COLO668 (cell line): Measurements from ENCODE around the gene FAM171A1.
A peak's percentile ranks its signal among the peaks of the same experiment; 100 is the strongest.

Source experiments
- DNase-seq: peaks from one replicate; lab custom pipeline; 2025; ENCODE audit not compliant: unreplicated experiment; lab: John Stamatoyannopoulos, UW

Gene FAM171A1

DNA sequence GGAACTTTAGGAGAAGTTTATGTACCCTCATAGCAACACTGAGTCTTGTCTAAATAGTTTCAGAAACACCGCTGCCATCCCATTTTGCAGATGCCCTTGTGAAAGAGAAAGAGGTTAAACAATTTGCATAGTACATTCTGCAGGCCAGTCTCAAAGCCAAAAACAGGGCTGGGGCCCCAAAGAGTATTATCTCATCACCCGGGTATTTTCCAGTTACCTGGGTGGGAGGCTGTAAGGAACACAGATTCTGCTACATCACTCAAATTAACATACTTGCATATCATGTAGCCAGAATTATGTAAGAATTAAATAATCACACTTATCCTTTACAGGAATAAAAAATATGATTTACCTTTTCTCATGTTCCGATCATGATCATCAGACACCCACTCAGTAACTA is 3.1 kb upstream of the FAM171A1 start:
- DNase-seq, result no peak

DNA sequence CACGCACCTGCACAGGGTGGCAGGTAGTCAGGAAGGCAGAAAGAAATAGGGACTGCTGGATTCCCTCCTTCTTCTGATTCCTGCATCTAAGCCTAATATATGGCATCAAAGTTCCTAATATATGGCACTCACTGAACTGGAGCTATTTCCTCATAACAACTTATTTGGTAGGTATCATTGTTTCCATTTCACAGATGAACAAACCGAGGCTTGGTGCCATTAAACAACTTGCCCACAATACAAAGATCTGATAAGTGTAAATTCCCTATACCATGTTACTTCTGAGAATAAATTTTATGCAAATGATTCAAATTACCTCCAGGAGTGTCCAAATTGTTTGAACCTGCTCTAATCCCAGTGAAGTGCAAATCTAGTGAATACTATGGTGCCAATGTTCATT is 2.1 kb upstream of the FAM171A1 start:
- DNase-seq, result no peak

- DNase-seq, result peak; percentile 47
These were observed 755 bp downstream of the FAM171A1 start for GRCh38 chr10:15370212-15370855.

- peak; percentile 11 for DNase-seq
These were observed 1.6 kb downstream of the FAM171A1 start for GRCh38 chr10:15369256-15370211.

DNA sequence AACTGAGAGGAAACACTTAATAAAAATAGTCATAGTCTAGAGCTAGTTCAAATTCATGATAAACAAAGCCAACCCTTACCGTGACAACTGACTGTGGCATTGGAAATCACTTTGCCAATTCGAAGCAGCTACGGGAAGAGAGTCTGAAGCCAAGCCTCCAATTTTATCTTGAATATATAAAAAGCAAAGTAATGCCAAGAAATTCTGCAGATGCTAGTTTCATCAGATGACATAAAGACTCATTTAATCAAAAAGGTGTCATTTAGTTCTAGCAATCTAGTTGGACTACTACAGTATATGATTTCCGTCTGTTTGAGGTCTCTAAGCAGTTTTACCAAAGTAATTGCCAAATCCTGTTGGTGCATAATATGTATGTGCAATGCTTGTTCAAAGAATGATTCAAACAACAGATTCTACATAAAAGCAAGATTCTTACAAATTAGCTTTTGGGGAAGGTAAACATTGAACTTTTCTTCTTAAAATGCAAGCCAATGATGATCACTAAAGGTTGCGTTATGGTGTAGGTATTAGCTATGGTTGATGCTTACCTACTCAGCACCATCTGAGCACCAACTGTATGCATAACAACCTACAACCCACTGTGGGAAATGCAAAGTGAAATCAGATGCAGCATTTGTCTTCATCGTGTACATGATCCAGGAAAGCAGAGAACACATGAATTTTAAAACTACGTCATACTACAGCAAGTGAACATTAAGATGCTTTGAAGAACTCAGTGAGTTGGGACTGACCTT is 2.8 kb downstream of the FAM171A1 start:
- no peak for DNase-seq

DNA sequence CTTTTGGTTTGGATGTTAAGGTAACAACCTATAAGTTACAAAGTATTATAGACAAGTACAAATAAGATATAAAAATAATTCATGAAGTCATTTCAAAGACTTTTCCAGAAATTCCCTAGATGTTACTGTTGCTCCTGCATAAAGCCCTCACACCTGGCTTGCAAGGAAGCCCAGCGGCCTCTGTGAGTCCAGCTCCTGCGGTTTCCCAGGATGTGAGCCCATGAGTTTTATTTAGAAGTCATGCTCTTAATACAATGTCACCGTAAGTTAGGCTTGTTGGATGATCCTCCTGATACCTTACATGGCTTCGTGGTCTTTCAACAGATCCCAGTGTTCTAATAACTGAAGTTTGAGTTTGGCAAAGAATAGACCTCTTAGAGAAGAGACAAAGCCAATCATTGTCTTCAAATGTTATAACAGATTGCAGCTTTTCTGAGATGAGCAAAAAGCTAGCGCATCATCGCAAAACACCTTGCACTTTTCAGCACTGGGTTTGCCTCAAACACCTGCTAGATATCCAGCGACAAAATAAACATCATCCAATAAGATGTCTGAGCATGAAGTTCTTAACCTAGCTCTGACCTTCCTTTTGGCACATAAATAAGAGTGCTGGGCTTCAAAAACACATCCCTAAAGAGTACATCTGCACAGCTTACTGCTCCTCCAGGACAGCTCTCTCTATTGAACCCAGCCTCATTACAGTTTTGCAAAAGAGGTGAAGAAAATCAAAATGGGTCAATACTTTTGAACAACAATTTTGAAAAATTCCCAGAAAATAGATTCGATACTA is 3.6 kb downstream of the FAM171A1 start:
- DNase-seq, result no peak

DNA sequence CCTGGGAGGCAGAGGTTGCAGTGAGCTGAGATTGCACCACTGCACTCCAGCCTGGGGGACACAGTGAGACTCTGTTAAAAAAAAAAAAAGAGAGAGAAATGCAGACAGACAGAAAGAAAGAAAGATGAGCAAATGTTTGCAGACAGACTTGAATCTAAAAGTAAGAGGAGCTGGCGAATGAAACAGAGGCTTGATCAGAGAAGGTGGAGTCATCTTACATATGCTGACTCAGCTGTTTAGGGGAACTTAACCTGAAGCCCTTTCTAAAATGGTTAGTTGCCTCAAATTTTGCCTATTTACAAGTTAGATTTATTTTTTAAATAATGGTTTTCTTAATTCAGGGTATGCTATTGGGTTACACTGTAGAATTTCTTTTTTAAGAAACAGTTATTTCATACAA is 5.4 kb downstream of the FAM171A1 start:
- no peak for DNase-seq

- no peak for DNase-seq
These were observed 7.1 kb downstream of the FAM171A1 start for GRCh38 chr10:15364001-15364400.

DNA sequence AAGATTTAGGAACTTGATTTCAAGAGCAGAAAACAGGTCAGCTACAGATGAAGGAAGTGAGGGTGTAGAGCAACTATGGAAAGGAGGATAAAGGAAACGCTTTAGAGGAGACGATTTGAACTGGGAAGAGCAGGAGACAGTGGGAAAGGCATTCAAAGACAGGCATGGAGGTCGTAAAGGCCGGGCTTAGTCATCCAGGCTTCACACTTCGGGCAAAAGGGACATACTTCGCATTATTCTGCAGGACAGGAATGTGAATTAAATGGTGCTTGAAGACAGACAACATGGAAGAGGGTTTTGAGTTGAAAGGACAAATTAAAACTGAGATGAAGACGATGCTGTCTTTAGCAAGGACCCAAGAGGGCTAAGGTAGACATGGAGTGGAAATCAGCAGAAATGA is 8.1 kb downstream of the FAM171A1 start:
- no peak for DNase-seq

GRCh38 chr10:15361131-15361530 is 10.0 kb downstream of the FAM171A1 start:
- no peak for DNase-seq

DNA sequence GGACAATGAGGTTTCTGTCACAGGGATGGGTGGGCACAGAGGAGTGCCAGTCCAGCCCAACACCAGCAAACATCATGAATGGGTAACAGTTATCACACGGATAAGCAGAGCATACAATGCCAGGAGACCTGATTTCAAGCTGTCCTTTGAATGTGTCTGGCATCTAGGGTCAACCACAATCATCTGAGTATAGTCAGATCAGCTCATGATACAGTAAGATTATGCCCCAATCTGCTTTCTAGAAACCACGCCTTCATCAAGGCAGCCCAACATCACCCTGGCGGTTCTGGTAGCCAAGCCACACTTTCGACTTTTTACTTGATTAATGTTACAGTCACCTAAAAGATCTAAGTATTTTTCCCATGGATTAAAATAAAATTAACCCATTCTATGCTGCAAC is 10.5 kb downstream of the FAM171A1 start:
- DNase-seq, result no peak

DNA sequence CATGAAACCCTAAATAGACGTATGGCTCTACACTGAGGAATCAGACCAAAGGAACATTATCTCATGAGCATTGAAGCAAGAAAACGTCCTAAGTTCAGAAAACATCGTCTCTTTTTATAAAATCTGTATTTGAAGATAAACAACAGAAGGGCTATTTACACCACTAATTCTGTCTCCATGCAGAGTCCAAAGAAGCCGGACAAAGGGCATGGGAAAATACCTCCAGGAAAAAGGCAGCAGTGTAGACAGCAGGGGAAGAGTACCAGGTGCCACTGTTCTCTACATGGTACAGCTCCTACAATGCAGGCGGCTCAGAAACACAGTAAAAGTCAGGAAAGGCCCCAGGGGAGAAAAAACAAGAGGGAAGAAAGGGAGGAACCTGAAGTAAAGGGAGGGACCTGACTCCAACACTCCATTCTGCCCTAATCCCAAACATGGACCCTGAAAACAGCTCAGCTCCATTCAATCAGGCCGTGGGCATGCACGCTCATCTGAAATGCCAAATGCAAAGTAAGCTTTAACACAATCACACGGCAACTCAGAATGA is 17.5 kb downstream of the FAM171A1 start:
- DNase-seq, result no peak

- DNase-seq, result no peak
These were observed 18.3 kb downstream of the FAM171A1 start for GRCh38 chr10:15352836-15353235.

GRCh38 chr10:15352201-15352600 is 18.9 kb downstream of the FAM171A1 start:
- DNase-seq, result no peak

- no peak for DNase-seq
These were observed 19.8 kb downstream of the FAM171A1 start for GRCh38 chr10:15351099-15351820.

- DNase-seq, result peak; percentile 23
These were observed 22.0 kb downstream of the FAM171A1 start for GRCh38 chr10:15349112-15349511.

DNA sequence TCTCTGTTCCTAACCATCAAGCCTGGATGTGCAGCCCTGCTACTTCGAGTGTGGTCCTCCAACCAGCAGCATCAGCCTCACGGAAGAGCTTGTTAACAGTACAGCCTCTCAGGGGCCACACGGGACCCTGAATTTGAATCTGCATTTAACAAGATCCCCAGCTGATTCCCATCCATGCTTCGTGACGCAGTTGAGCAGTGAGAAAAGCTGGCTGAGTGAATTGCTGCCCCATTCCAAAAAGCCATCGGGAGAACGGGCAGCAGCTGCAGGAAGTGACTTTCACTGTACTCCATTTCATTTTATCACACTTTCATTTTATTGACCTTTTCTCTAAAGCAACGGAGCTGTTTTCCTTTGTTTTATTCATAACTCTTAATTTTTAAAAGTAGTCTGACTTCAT is 22.5 kb downstream of the FAM171A1 start:
- DNase-seq, result peak; percentile 27

DNA sequence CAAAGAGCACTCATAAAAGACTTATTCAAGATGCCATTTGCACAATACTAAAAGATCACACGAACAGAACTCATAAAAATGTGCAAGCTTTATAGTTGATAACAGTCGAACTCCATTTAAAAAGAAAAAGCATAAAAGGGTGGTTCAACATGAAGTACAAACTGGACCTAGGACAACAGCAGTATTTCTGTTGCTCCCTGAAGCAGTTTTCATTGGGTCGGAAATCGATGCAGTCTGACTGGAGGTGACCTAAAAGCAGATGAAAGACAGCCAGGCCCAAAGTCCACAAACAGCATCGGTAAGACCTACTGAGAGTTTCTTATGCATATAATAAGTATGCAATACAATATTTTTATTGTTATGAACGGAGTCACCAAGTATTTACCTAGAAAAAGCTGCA is 23.9 kb downstream of the FAM171A1 start:
- no peak for DNase-seq

GRCh38 chr10:15346440-15347141 is 24.5 kb downstream of the FAM171A1 start:
- no peak for DNase-seq
